HepG2 (cell line): ENCODE results near the gene LIN28B. TPM values are rescaled to one million over a fixed set of nuclear protein-coding genes. Genes with fewer than 3 reads are reported as not detected.

Experiments
- ATAC-seq: fragments of 200-7000 bp; cut with Tn5 transposase; 3 replicates; pipeline ENCODE4 v1.9.1; 2020; ENCODE audit warnings: mild to moderate bottlenecking, moderate library complexity
- BruUV-seq: library from RNA; stranded (reverse); fragments of 400-500 nt; replicated peaks from 2 replicates; lab custom pipeline; 2021; lab: Mats Ljungman, UMichigan
- CTCF ChIA-PET: fragments of 300-600 bp; formaldehyde crosslinking; extraction: SDS; loops from one replicate; lab custom pipeline; 2021; ENCODE audit warnings: low total read pairs, inconsistent platforms, low intra/inter-chr PET ratio; lab: Yijun Ruan, JAX
- POLR2A ChIA-PET: fragments of 350-600 bp; sonication (Branson Sonifier 250); formaldehyde crosslinking; loops from one replicate; lab custom pipeline; 2020; ENCODE audit warnings: antibody characterized with exemption, inconsistent platforms; lab: Yijun Ruan, JAX
- DNase-seq: peaks from one replicate; pipeline ENCODE4 v3.0.0-alpha.2; 2015; ENCODE audit warnings: low spot score
- FAIRE-seq: peaks from 3 replicates; lab custom pipeline; 2011; peaks lifted over from hg19 to GRCh38; lab: Jason Lieb, UNC
- H2AFZ ChIP-seq: one replicate; pipeline ENCODE4 v1.6.1; 2011; ENCODE audit warnings: low read length, inconsistent platforms
- H3K27ac ChIP-seq: fragments of 300-600 bp; 3 replicates; pipeline ENCODE4 v1.8.0; 2011; ENCODE audit warnings: mixed run types, mild to moderate bottlenecking, mixed read lengths, low read length, inconsistent platforms; ENCODE audit not compliant: insufficient read depth; ENCODE audit errors: extremely low read length
- H3K27me3 ChIP-seq, 2 experiments: fragments of 200-600 bp in 1 of 2; 2 replicates in 1 of 2; 3 replicates in 1 of 2; pipeline versions ENCODE4 v1.6.0 to v1.8.0; 2011; ENCODE audit warnings: low read length in 2 of 2, mild to moderate bottlenecking in 2 of 2, moderate library complexity in 2 of 2, inconsistent platforms in 1 of 2; ENCODE audit not compliant: insufficient read depth in 2 of 2, control insufficient read depth in 1 of 2
- H3K36me3 ChIP-seq, 2 experiments: fragments of 200-600 bp in 1 of 2; replicated peaks in 1 of 2; 2 replicates in 1 of 2; 3 replicates in 1 of 2; pipeline versions ENCODE4 v1.5.1 to v1.8.0; 2011; ENCODE audit warnings: low read length in 2 of 2, inconsistent platforms in 1 of 2; ENCODE audit not compliant: insufficient read depth in 2 of 2, control insufficient read depth in 1 of 2
- H3K4me1 ChIP-seq: 2 replicates; pipeline ENCODE4 v1.5.1; 2012; ENCODE audit warnings: low read length, inconsistent platforms; ENCODE audit not compliant: insufficient read depth
- H3K4me2 ChIP-seq: 2 replicates; pipeline ENCODE4 v1.6.0; 2011; ENCODE audit warnings: low read depth, low read length, inconsistent platforms
- H3K4me3 ChIP-seq, 3 experiments: fragments of 200-600 bp in 1 of 3; sonication (generic), shearing (Covaris generic) in 1 of 3; replicated peaks in 1 of 3; 2 replicates each; pipeline ENCODE4 v1.5.1; 2011 to 2016; ENCODE audit warnings: low read length in 3 of 3, inconsistent platforms in 2 of 3, low read depth in 2 of 3, mild to moderate bottlenecking in 2 of 3, control low read depth in 1 of 3, mixed read lengths in 1 of 3; ENCODE audit not compliant: insufficient read depth in 1 of 3
- H3K79me2 ChIP-seq: one replicate; pipeline ENCODE4 v1.6.1; 2011; ENCODE audit warnings: low read length, inconsistent platforms; ENCODE audit not compliant: insufficient read depth
- H3K9ac ChIP-seq: 2 replicates; pipeline ENCODE4 v1.6.0; 2011; ENCODE audit warnings: mild to moderate bottlenecking, low read depth, low read length, inconsistent platforms; ENCODE audit not compliant: insufficient read depth
- H3K9me3 ChIP-seq: 2 replicates; pipeline ENCODE4 v1.5.1; 2012; ENCODE audit warnings: mild to moderate bottlenecking, low read length
- H4K20me1 ChIP-seq: 2 replicates; pipeline ENCODE4 v1.6.0; 2011; ENCODE audit warnings: inconsistent platforms, mild to moderate bottlenecking, low read length, moderate library complexity; ENCODE audit not compliant: insufficient read depth
- EHMT2 ChIP-seq: fragments of 200-600 bp; sonication (generic); IDR thresholded peaks from 2 replicates; pipeline ENCODE4 v1.7.0; 2017; ENCODE audit warnings: antibody characterized with exemption, low read depth, low read length, borderline replicate concordance
- FOXO1 ChIP-seq: sonication (generic); formaldehyde crosslinking; IDR thresholded peaks from 2 replicates; pipeline ENCODE4 v1.4.0; 2020; ENCODE audit warnings: missing genetic modification reagents
- IRX3 ChIP-seq: sonication (generic); formaldehyde crosslinking; IDR thresholded peaks from 2 replicates; pipeline ENCODE4 v1.8.1; 2023; ENCODE audit warnings: mild to moderate bottlenecking, low read depth, missing genetic modification reagents, borderline replicate concordance
- NR2F2 ChIP-seq: IDR thresholded peaks from 2 replicates; pipeline ENCODE4 v1.6.1; 2012; ENCODE audit warnings: low read depth, inconsistent platforms, borderline replicate concordance
- PAWR ChIP-seq: sonication (generic); formaldehyde crosslinking; IDR thresholded peaks from 2 replicates; pipeline ENCODE4 v1.4.0; 2020; ENCODE audit warnings: missing genetic modification reagents, mild to moderate bottlenecking, borderline replicate concordance
- ZFP36 ChIP-seq: fragments of 150-350 bp; IDR thresholded peaks from 2 replicates; pipeline ENCODE4 v1.6.1; 2018; ENCODE audit warnings: borderline replicate concordance, low read length, low read depth; ENCODE audit not compliant: partially characterized antibody
- ZNF17 ChIP-seq: sonication (generic); formaldehyde crosslinking; IDR thresholded peaks from 2 replicates; pipeline ENCODE4 v1.5.0; 2020; ENCODE audit warnings: mild to moderate bottlenecking, missing genetic modification reagents
- ZNF546 ChIP-seq: sonication (generic); formaldehyde crosslinking; conservative IDR thresholded peaks from 2 replicates; pipeline ENCODE4 v1.8.1; 2023; ENCODE audit warnings: mild to moderate bottlenecking, missing genetic modification reagents
- ZNF780A ChIP-seq: sonication (generic); formaldehyde crosslinking; IDR thresholded peaks from 2 replicates; pipeline ENCODE4 v1.8.0; 2022; ENCODE audit warnings: mild to moderate bottlenecking, missing genetic modification reagents, moderate library complexity
- WGBS: methylation state at CpG from one replicate; pipeline ENCODE4 v1.1.6; 2017; ENCODE audit warnings: low lambda C conversion rate; 5-methylcytosine and 5-hydroxymethylcytosine counted together
- in situ Hi-C: cut with HindIII; loops from 2 replicates; pipeline ENCODE4 v1.10.0; 2017; ENCODE audit warnings: low pct_unique_long_range_greater_than_20kb; ENCODE audit not compliant: extremely low pct_ligation_motif_present
- intact Hi-C: fragments of 100-400 bp; cut with micrococcal nuclease; formaldehyde crosslinking; loops from one replicate; pipeline ENCODE4 v1.10.0; 2022; ENCODE audit not compliant: unreplicated experiment
- polyA plus RNA-seq, 8 experiments: library from polyadenylated mRNA; depleted of rRNA in 3 of 8; stranded (reverse) in 7 of 8; unstranded in 1 of 8; fragments of >200 nt; fragmentation: Illumina TruSeq in 4 of 8; extraction: Trizol in 4 of 8; gene quantifications; 2 replicates each; pipeline versions ENCODE4 v1.2.1 to v1.2.3, GENCODE V29; 2011 to 2016; ENCODE audit warnings: low read depth in 4 of 8, missing spikeins in 1 of 8, mixed read lengths in 1 of 8; ENCODE audit not compliant: insufficient read depth in 1 of 8
- total RNA-seq, 5 experiments: library from RNA; depleted of rRNA; stranded (reverse); fragments of >200 nt; fragmentation: Illumina TruSeq; extraction: Trizol; gene quantifications; 2 replicates each; pipeline ENCODE4 v1.2.3, GENCODE V29; 2016; ENCODE audit warnings: low read depth in 1 of 5
- TF ChIP-seq, protein P1 (sequence below): sonication (generic); formaldehyde crosslinking; IDR thresholded peaks from 2 replicates; pipeline ENCODE4 v1.4.0; 2020; ENCODE audit warnings: missing genetic modification reagents, borderline replicate concordance

The LIN28B gene
- total and polyA plus RNA-seq, 2 of the 13 experiments (the other 11 are each of a cell fraction or from before 2014, with no cell fraction given): 14.5 to 56.8 TPM

DNA sequence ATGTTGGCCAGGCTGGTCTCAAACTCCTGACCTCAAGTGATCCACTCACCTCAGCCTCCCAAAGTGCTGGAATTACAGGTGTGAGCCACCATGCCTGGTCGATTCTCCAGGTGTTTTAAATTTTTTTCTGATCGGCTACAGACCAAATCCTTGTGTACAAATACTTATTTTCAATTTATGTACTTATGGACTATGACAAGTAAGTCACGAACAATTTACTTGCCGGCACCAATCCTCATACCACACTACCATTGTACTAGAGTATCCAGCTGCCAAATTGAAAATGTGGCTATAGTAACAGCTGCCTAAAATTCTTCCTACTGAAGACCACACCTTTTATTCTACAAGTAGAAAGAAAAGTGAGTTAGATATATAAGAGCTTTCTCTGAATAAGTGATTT, 26.9 kb downstream of the LIN28B start:
- WGBS: 76% methylated on average over 4 of the region's 4 CpGs
- no TSS peak for BruUV-seq
- ATAC-seq (no peak), DNase-seq (no peak), FAIRE-seq (no peak)
- Histone ChIP-seq H3K4me3 (no peak overlapping the region), H4K20me1 (no peaks in the 10 kb centered on the region), H3K79me2 (peaks cover 23% of the 10 kb centered on the region), H3K9me3 (no peaks in the 10 kb centered on the region), H3K27me3 (no peaks in the 10 kb centered on the region), H3K4me2 (no peak overlapping the region), H3K27ac (no peak overlapping the region), H3K36me3 (no peaks in the 10 kb centered on the region; a peak in 3 of 5 replicates), H2AFZ (no peak overlapping the region), H3K9ac (no peak overlapping the region), H3K4me1 (no peaks in the 10 kb centered on the region)
- ChIA-PET CTCF (no interaction called here), POLR2A (no interaction called here)
- no peak for TF ChIP-seq ZNF17 (CRISPR knock-in tag)
- no peak for TF ChIP-seq IRX3 (CRISPR knock-in tag)
- TF ChIP-seq ZNF780A (CRISPR knock-in tag): no peak
- no peak for TF ChIP-seq FOXO1 (CRISPR knock-in tag)
- no peak for TF ChIP-seq PAWR
- no peak for TF ChIP-seq NR2F2
- TF ChIP-seq EHMT2: no peak
- TF ChIP-seq, protein P1, sequence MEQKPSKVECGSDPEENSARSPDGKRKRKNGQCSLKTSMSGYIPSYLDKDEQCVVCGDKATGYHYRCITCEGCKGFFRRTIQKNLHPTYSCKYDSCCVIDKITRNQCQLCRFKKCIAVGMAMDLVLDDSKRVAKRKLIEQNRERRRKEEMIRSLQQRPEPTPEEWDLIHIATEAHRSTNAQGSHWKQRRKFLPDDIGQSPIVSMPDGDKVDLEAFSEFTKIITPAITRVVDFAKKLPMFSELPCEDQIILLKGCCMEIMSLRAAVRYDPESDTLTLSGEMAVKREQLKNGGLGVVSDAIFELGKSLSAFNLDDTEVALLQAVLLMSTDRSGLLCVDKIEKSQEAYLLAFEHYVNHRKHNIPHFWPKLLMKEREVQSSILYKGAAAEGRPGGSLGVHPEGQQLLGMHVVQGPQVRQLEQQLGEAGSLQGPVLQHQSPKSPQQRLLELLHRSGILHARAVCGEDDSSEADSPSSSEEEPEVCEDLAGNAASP (CRISPR knock-in tag): no peak
- no peak for TF ChIP-seq ZNF546 (CRISPR knock-in tag)
- no peak for TF ChIP-seq ZFP36
- in situ Hi-C loops (no loop called here), intact Hi-C loops (no loop called here)
